HG02588 (cell line): ENCODE measurements around the gene TANGO6.

Experiments used
- ATAC-seq: cut with Tn5 transposase; IDR thresholded peaks from one replicate; pipeline ENCODE4 v1.9.1; 2021; ENCODE audit warnings: mild to moderate bottlenecking, moderate library complexity; ENCODE audit not compliant: unreplicated experiment

Gene TANGO6

GRCh38 chr16:68860978-68861892 lies 17.9 kb downstream of the TANGO6 start:
- no peak for ATAC-seq

- ATAC-seq = no peak
Measured at GRCh38 chr16:68866933-68867332, 23.6 kb downstream of the TANGO6 start.

GRCh38 chr16:68869492-68870088 lies 26.3 kb downstream of the TANGO6 start:
- no peak for ATAC-seq

- no peak for ATAC-seq
Measured at GRCh38 chr16:68873635-68874471, 30.5 kb downstream of the TANGO6 start.

GRCh38 chr16:68875871-68876270 lies 32.5 kb downstream of the TANGO6 start:
- no peak for ATAC-seq

- no peak for ATAC-seq
Measured at GRCh38 chr16:68883685-68884084, 40.4 kb downstream of the TANGO6 start.

GRCh38 chr16:68884401-68884800 lies 41.1 kb downstream of the TANGO6 start:
- ATAC-seq = no peak

GRCh38 chr16:68884861-68885720 lies 41.8 kb downstream of the TANGO6 start:
- no peak for ATAC-seq

- ATAC-seq = no peak
Measured at GRCh38 chr16:68887107-68887506, 43.8 kb downstream of the TANGO6 start.

GRCh38 chr16:68889508-68890150 lies 46.3 kb downstream of the TANGO6 start:
- no peak for ATAC-seq

GRCh38 chr16:68892214-68892613 lies 48.9 kb downstream of the TANGO6 start:
- no peak for ATAC-seq

GRCh38 chr16:68892898-68893297 lies 49.6 kb downstream of the TANGO6 start:
- ATAC-seq = no peak

- no peak for ATAC-seq
Measured at GRCh38 chr16:68893710-68894705, 50.7 kb downstream of the TANGO6 start.

GRCh38 chr16:68894714-68895113 lies 51.4 kb downstream of the TANGO6 start:
- no peak for ATAC-seq

- no peak for ATAC-seq
Measured at GRCh38 chr16:68898026-68898425, 54.7 kb downstream of the TANGO6 start.

- ATAC-seq = no peak
Measured at GRCh38 chr16:68900009-68900408, 56.7 kb downstream of the TANGO6 start.

- ATAC-seq = no peak
Measured at GRCh38 chr16:68902003-68902968, 59.0 kb downstream of the TANGO6 start.

GRCh38 chr16:68902969-68903345 lies 59.6 kb downstream of the TANGO6 start:
- ATAC-seq = no peak
